GM21786 (cell line): Measurements from ENCODE around the gene SCN3A.

Experiments
- ATAC-seq: cut with Tn5 transposase; IDR thresholded peaks from one replicate; pipeline ENCODE4 v1.9.1; 2021; ENCODE audit not compliant: unreplicated experiment

SCN3A gene

GRCh38 chr2:165058476-165059265, 145.2 kb downstream of the SCN3A start:
- ATAC-seq = no peak

GRCh38 chr2:165057931-165058330, 145.9 kb downstream of the SCN3A start:
- no peak for ATAC-seq

GRCh38 chr2:165057308-165057707, 146.5 kb downstream of the SCN3A start:
- ATAC-seq = no peak

GRCh38 chr2:165056564-165056963, 147.3 kb downstream of the SCN3A start:
- ATAC-seq = no peak

- ATAC-seq = no peak
Measured at GRCh38 chr2:165055082-165055851, 148.6 kb downstream of the SCN3A start.

- no peak for ATAC-seq
Measured at GRCh38 chr2:165054652-165055051, 149.2 kb downstream of the SCN3A start.

- no peak for ATAC-seq
Measured at GRCh38 chr2:165044505-165045303, 159.1 kb downstream of the SCN3A start.
